GM12878 (cell line): ENCODE results near the gene SOWAHC. TPM values are rescaled to one million over a fixed set of nuclear protein-coding genes. Genes with fewer than 3 reads are reported as not detected.

ENCODE experiments used
- ATAC-seq: fragments of 200-7000 bp; cut with Tn5 transposase; 3 replicates; pipeline ENCODE4 v1.9.1; 2020; ENCODE audit warnings: mild to moderate bottlenecking, moderate library complexity
- BruUV-seq: library from RNA; stranded (reverse); fragments of 400-500 nt; replicated peaks from 2 replicates; lab custom pipeline; 2021; lab: Mats Ljungman, UMichigan
- CTCF ChIA-PET: fragments of 300-600 bp; sonication (Branson Sonifier 250); formaldehyde crosslinking; extraction: SDS; loops from one replicate; lab custom pipeline; 2021; ENCODE audit warnings: inconsistent platforms; lab: Yijun Ruan, JAX
- POLR2A ChIA-PET: fragments of 350-600 bp; formaldehyde crosslinking; extraction: SDS; loops from one replicate; lab custom pipeline; 2021; ENCODE audit warnings: inconsistent platforms; lab: Charles Lee
- RAD21 ChIA-PET: fragments of 300-600 bp; sonication (Branson Sonifier 250); formaldehyde crosslinking; loops from one replicate; lab custom pipeline; 2023; ENCODE audit warnings: antibody characterized with exemption; ENCODE audit not compliant: unreplicated experiment; lab: Charles Lee
- SMC1A ChIA-PET: fragments of 300-600 bp; sonication (Branson Sonifier 250); formaldehyde crosslinking; loops from one replicate; lab custom pipeline; 2023; ENCODE audit not compliant: unreplicated experiment, uncharacterized antibody; lab: Charles Lee
- DNase-seq: peaks from one replicate; pipeline ENCODE4 v3.0.0-alpha.2; 2011; ENCODE audit warnings: low read depth, low spot score
- FAIRE-seq: peaks from 3 replicates; lab custom pipeline; 2011; peaks lifted over from hg19 to GRCh38; lab: Jason Lieb, UNC
- H2AFZ ChIP-seq: 2 replicates; pipeline ENCODE4 v1.6.0; 2011; ENCODE audit warnings: low read depth, low read length, control low read depth; ENCODE audit not compliant: control insufficient read depth
- H3K27ac ChIP-seq: 2 replicates; pipeline ENCODE4 v1.5.1; 2011; ENCODE audit warnings: control low read depth; ENCODE audit not compliant: control insufficient read depth, insufficient read depth
- H3K27me3 ChIP-seq, 2 experiments: replicated peaks in 1 of 2; 2 replicates each; pipeline versions ENCODE4 v1.6.0 to v1.6.1; 2011; ENCODE audit warnings: low read length in 1 of 2; ENCODE audit not compliant: control insufficient read depth in 2 of 2, insufficient read depth in 2 of 2
- H3K36me3 ChIP-seq, 2 experiments: 2 replicates each; pipeline ENCODE4 v1.5.1; 2011; ENCODE audit warnings: low read length in 1 of 2; ENCODE audit not compliant: control insufficient read depth in 2 of 2, insufficient read depth in 2 of 2
- H3K4me1 ChIP-seq: 2 replicates; pipeline ENCODE4 v1.6.1; 2011; ENCODE audit warnings: mild to moderate bottlenecking, low read length, moderate library complexity, mixed read lengths; ENCODE audit not compliant: control insufficient read depth, insufficient read depth
- H3K4me2 ChIP-seq: 2 replicates; pipeline ENCODE4 v1.6.0; 2011; ENCODE audit warnings: control low read depth; ENCODE audit not compliant: control insufficient read depth, insufficient read depth
- H3K4me3 ChIP-seq: fragments of 200-600 bp; sonication (generic); 2 replicates; pipeline ENCODE4 v1.5.1; 2016
- H3K79me2 ChIP-seq: 2 replicates; pipeline ENCODE4 v1.6.0; 2011; ENCODE audit warnings: low read length; ENCODE audit not compliant: control insufficient read depth, insufficient read depth
- H3K9ac ChIP-seq: 2 replicates; pipeline ENCODE4 v1.8.0; 2011; ENCODE audit warnings: low read length, control low read depth, mixed read lengths; ENCODE audit not compliant: control insufficient read depth, insufficient read depth
- H3K9me3 ChIP-seq: replicated peaks from 3 replicates; pipeline ENCODE4 v1.5.1; 2011; ENCODE audit warnings: mild to moderate bottlenecking, low read length; ENCODE audit not compliant: control insufficient read depth, insufficient read depth
- H4K20me1 ChIP-seq: 2 replicates; pipeline ENCODE4 v1.6.0; 2011; ENCODE audit not compliant: control insufficient read depth, insufficient read depth
- IKZF2 ChIP-seq, 2 experiments: fragments of 450-650 bp; IDR thresholded peaks; 2 replicates each; pipeline ENCODE4 v1.6.1; 2017; ENCODE audit warnings: mild to moderate bottlenecking in 2 of 2, moderate library complexity in 2 of 2
- MEF2B ChIP-seq: fragments of 450-650 bp; IDR thresholded peaks from 2 replicates; pipeline ENCODE4 v1.6.1; 2018; ENCODE audit warnings: mild to moderate bottlenecking, moderate library complexity; ENCODE audit not compliant: partially characterized antibody, poor library complexity, severe bottlenecking
- RB1 ChIP-seq: fragments of 450-650 bp; formaldehyde crosslinking; IDR thresholded peaks from 2 replicates; pipeline ENCODE4 v1.6.1; 2017; ENCODE audit warnings: mild to moderate bottlenecking, borderline replicate concordance
- SUPT20H ChIP-seq: IDR thresholded peaks from 2 replicates; pipeline ENCODE4 v1.6.1; 2011; ENCODE audit warnings: low read depth, mild to moderate bottlenecking, low read length, moderate library complexity, borderline replicate concordance; ENCODE audit not compliant: control insufficient read depth
- WGBS: methylation state at CpG from one replicate; pipeline ENCODE4 v1.1.6; 2016; ENCODE audit warnings: low lambda C conversion rate; ENCODE audit not compliant: insufficient replicate concordance, insufficient coverage; ENCODE audit errors: missing lambda C conversion rate; 5-methylcytosine and 5-hydroxymethylcytosine counted together
- in situ Hi-C: fragments of 300-500 bp; cut with MboI; formaldehyde crosslinking; loops from 9 replicates; pipeline ENCODE4 v1.14.3; 2018; ENCODE audit warnings: mixed read lengths
- intact Hi-C: fragments of 100-400 bp; cut with micrococcal nuclease; formaldehyde crosslinking; loops from one replicate; pipeline ENCODE4 v1.14.2; 2022; ENCODE audit not compliant: unreplicated experiment
- polyA plus RNA-seq, 11 experiments: library from polyadenylated mRNA; depleted of rRNA in 4 of 11; unstranded in 6 of 11; stranded (reverse) in 5 of 11; fragments of >200 nt; fragmentation: Nextera tagmentation in 4 of 11; fragmentation: Illumina TruSeq in 1 of 11; extraction: Ambion mirVana in 4 of 11; extraction: Trizol in 1 of 11; gene quantifications; 1 replicate in 1 of 11; 2 replicates in 10 of 11; pipeline versions ENCODE4 v1.2.1 to v1.2.3, GENCODE V29; 2011 to 2016; ENCODE audit warnings: inconsistent platforms in 2 of 11, missing spikeins in 2 of 11, low read depth in 1 of 11
- total RNA-seq, 4 experiments: library from RNA; depleted of rRNA in 3 of 4; stranded (reverse); fragments of >200 nt in 3 of 4; fragmentation: Illumina TruSeq in 1 of 4; extraction: Trizol in 1 of 4; gene quantifications; 2 replicates each; pipeline versions ENCODE4 v1.2.1 to v1.2.3, GENCODE V29; 2013 to 2021
- TF ChIP-seq, protein P1 (sequence below): fragments of 150-350 bp; IDR thresholded peaks from 2 replicates; pipeline ENCODE4 v1.6.1; 2014; ENCODE audit warnings: mild to moderate bottlenecking, low read depth, low read length

The SOWAHC gene
- total and polyA plus RNA-seq, 10 of the 15 experiments (the other 5 are each of a cell fraction or from before 2014, with no cell fraction given), result 0.48 to 2.6 (median 1.8) TPM

DNA sequence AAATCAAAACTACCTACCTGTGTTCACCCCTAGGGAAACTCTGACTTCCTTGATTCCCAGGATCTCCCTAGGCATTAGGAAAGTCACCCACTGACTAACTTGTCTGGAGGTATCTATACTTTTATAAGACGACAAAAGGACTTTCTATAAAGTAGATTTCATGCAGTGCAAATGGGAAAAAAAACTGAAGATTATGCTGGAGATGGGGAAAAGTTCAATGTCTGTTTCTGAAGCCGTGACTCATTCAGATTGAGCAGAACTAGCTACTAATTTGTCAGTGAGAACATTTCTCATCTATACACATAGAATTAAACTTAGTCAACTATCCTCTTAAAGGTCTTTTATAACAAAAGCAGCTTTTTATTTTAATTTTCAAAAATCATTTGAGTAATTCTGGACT lies 6.4 kb upstream of the SOWAHC start:
- no peak overlapping the region for H3K9ac ChIP-seq
- intact Hi-C loops, result loop anchor here (2.0 to 10.0 kb wide), 2 partner anchors 25 to 463 kb away; no protein-coding TSS in a partner anchor
- CTCF ChIA-PET, result interaction anchor here (0.8 to 10.3 kb wide), 8 partner anchors 10 to 61 kb away, joined by 3 to 139 read pairs (median 4); no protein-coding TSS in a partner anchor
- no peak for DNase-seq
- TF ChIP-seq RB1 (no peak), MEF2B (peak; percentile 80), IKZF2 (IDR thresholded peaks at IDR 0.05) (0 out of 4 replicates have a peak, but pooled peaks of 1 of the 2 experiments have one; percentile 20), SUPT20H (no peak)
- TF ChIP-seq, protein P1, sequence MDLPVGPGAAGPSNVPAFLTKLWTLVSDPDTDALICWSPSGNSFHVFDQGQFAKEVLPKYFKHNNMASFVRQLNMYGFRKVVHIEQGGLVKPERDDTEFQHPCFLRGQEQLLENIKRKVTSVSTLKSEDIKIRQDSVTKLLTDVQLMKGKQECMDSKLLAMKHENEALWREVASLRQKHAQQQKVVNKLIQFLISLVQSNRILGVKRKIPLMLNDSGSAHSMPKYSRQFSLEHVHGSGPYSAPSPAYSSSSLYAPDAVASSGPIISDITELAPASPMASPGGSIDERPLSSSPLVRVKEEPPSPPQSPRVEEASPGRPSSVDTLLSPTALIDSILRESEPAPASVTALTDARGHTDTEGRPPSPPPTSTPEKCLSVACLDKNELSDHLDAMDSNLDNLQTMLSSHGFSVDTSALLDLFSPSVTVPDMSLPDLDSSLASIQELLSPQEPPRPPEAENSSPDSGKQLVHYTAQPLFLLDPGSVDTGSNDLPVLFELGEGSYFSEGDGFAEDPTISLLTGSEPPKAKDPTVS, result no peak
- TF ChIP-seq, all 136 proteins: peak for 2
- 41% methylated on average over 2 of the region's 2 CpGs for WGBS
- Histone ChIP-seq H2AFZ (no peak overlapping the region), H3K27ac (peak overlapping the region; percentile 72; the same call in 1 of the 2 replicates), H3K4me2 (peak overlapping the region; percentile 1; the same call in 1 of the 2 replicates), H3K79me2 (peaks cover 71% of the 10 kb centered on the region), H3K4me1 (no peaks in the 10 kb centered on the region; the same call in 1 of the 2 replicates), H4K20me1 (no peaks in the 10 kb centered on the region), H3K27me3 (no peaks in the 10 kb centered on the region), H3K4me3 (peak overlapping the region; percentile 21; the same call in 1 of the 2 replicates), H3K36me3 (no peaks in the 10 kb centered on the region), H3K9me3 (no peaks in the 10 kb centered on the region)
- in situ Hi-C loops, result no loop called here
- ATAC-seq, result peak; percentile 18; the same call in 1 of the 3 replicates
- no TSS peak for BruUV-seq
- POLR2A ChIA-PET, result interaction anchor here (0.9 to 1.5 kb wide), 4 partner anchors 10 to 61 kb away, joined by 4 to 9 read pairs (median 6); no protein-coding TSS in a partner anchor
- no peak for FAIRE-seq
- RAD21 ChIA-PET, result interaction anchor here (1.0 to 11.1 kb wide), 10 partner anchors 8 to 127 kb away, joined by 3 to 110 read pairs (median 7); no protein-coding TSS in a partner anchor
- SMC1A ChIA-PET, result interaction anchor here (1.2 to 8.8 kb wide), 10 partner anchors 7 to 476 kb away, joined by 3 to 110 read pairs (median 12); no protein-coding TSS in a partner anchor
